ENCODE data around the gene BCL7C. TPM values are rescaled to one million over a fixed set of nuclear protein-coding genes. Genes with fewer than 3 reads are reported as not detected.

BCL7C gene
- total RNA-seq, 4 donors from 2014 or later, result 43.1 to 79.1 (median 63.0) TPM

DNA sequence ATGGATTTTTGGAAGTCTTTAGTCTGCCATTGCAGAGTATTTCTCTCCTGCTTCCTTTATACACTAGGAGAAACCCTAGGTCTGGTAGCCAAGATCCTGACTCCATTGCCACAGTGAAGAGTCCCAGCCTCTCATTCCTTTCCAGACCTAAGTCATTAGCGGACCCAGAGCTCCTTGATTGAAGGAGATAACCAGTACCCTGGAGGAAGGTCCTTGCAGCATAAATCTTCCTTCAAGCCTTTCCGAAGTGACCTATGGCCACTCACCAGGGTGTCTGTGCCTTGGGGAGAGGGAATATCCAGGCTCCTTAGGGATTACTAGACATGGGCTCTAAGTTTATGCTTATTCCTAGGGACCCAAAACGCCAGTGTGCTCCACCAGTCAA lies 35.8 kb downstream of the BCL7C start:
- WGBS, 2 donors, result 92 to 93% methylated on average over 3 of the region's 3 CpGs
- intact Hi-C loops (cut with DNase I; ENCODE audit: low total_unique reads), result no loop called here
- no peak for TF ChIP-seq CTCF (IDR thresholded peaks at IDR 0.05)
- TF ChIP-seq POLR2A (IDR thresholded peaks at IDR 0.05), result no peak
- no peak for DNase-seq (ENCODE audit: low spot score in 2 of 2)
- H3K4me3 ChIP-seq (ENCODE audit: low read depth, poor library complexity, severe bottlenecking), result no peak overlapping the region

GRCh38 chr16:30853758-30854157 lies 40.1 kb downstream of the BCL7C start:
- DNase-seq (ENCODE audit: low spot score in 2 of 2), result peak in 1 of 2 donors; percentile 19
- WGBS, 2 donors, result 55 to 70% methylated on average over 2 of the region's 2 CpGs
- intact Hi-C loops (cut with DNase I; ENCODE audit: low total_unique reads), result no loop called here
- H3K4me3 ChIP-seq (ENCODE audit: low read depth, poor library complexity, severe bottlenecking), result no peak overlapping the region
- TF ChIP-seq POLR2A (IDR thresholded peaks at IDR 0.05) (no peak), CTCF (IDR thresholded peaks at IDR 0.05) (no peak)

DNA sequence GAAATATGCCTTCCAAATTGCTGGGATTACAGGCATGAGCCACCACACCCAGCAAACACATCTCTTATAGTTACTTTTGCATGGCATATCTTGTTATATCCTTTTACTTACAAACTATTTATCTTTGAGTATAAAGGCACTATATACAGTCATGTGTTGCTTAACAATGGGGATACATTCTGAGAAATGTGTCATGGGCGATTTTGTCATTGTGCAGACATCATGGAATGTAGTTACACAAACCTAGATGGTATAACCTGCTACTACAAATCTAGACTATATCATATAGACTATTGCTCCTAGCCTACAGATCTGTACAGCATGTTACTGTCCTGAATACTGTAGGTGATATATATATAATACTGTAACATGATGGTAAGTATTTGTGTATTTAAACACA lies 43.6 kb downstream of the BCL7C start:
- no peak overlapping the region for H3K4me3 ChIP-seq (ENCODE audit: low read depth, poor library complexity, severe bottlenecking)
- WGBS, 2 donors, result 74 to 81% methylated on average over 1 of the region's 1 CpG
- DNase-seq (ENCODE audit: low spot score in 2 of 2), result no peak
- intact Hi-C loops (cut with DNase I; ENCODE audit: low total_unique reads), result loop anchor here (1.0 kb wide), 1 partner anchor 34 kb away; no protein-coding TSS in a partner anchor
- TF ChIP-seq CTCF (IDR thresholded peaks at IDR 0.05) (no peak), POLR2A (IDR thresholded peaks at IDR 0.05) (no peak)

- intact Hi-C loops (cut with DNase I; ENCODE audit: low total_unique reads), result no loop called here
- no peak overlapping the region for H3K4me3 ChIP-seq (ENCODE audit: low read depth, poor library complexity, severe bottlenecking)
- WGBS, 2 donors, result 60 to 71% methylated on average over 4 of the region's 4 CpGs
- DNase-seq (ENCODE audit: low spot score in 2 of 2), result no peak
- no peak for TF ChIP-seq CTCF (IDR thresholded peaks at IDR 0.05)
- no peak for TF ChIP-seq POLR2A (IDR thresholded peaks at IDR 0.05)
Measured at GRCh38 chr16:30846649-30847402, 47.1 kb downstream of the BCL7C start.

DNA sequence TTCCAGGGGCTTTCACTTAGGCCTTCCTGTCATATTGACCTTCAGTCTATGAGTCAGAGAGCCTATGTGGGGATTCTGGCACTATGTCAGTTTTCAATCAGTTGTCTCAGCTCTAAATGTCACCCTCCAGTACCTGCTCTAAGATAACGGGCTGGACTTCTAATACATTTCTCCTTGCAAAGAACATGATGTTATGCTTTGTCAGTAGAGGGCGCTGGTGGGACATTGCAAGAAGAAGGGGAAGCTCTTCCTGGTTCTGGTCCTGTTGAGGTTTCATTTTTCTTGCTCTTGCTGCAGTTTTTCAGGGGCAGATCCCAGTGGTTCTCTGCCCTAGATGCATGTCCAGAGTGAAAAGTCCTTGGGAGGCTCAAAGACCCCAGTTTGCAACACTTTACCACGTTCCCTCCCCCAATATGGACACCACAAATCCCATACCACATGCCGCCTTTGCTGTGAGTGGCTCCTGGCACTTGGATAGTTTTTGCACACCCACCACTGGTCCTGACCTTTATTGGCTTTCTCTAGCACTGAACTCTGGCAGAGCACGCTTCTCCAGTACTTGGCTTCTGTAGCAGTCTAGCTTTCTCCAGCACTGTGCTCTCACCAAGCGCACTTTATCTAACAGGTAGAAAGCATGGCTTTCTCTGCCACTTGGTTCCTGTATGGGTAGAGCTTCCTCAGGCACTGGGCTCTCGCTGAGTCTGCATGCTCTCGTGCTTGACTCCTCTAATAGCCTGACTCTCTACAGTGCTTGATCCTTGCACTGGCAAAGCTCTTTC lies 49.0 kb downstream of the BCL7C start:
- peak; percentile 83 to 87 for DNase-seq (ENCODE audit: low spot score in 2 of 2)
- 22% methylated on average over 8 of the region's 8 CpGs for WGBS, 2 donors
- intact Hi-C loops (cut with DNase I; ENCODE audit: low total_unique reads), result loop anchor here (1.0 kb wide), 1 partner anchor 75 kb away; no protein-coding TSS in a partner anchor

More for the DNA sequence above, 49.0 kb downstream of the BCL7C start:
- TF ChIP-seq CTCF (IDR thresholded peaks at IDR 0.05) (peak in 1 of 3 donors; percentile 84), POLR2A (IDR thresholded peaks at IDR 0.05) (no peak)
- no peak overlapping the region for H3K4me3 ChIP-seq (ENCODE audit: low read depth, poor library complexity, severe bottlenecking)

Data from lower leg skin (tissue), 4 donors.